Peyer's patch (tissue), 4 donors: ENCODE measurements around the gene FANCE.
"Not testable (repeated sequence)": the region's sequence is repeated elsewhere in the genome, so short reads cannot be mapped to it uniquely, and the experiment has no call there.

Experiments
- POLR2A ChIP-seq, 2 donors: fragments of 450-650 bp; IDR thresholded peaks; one replicate each; pipeline ENCODE4 v1.5.1; 2017; ENCODE audit warnings: antibody characterized with exemption in 2 of 2, mild to moderate bottlenecking in 2 of 2, moderate library complexity in 2 of 2
- TF ChIP-seq, protein P1 (sequence below), 6 experiments: fragments of 450-650 bp in 4 of 6; fragments of 200-600 bp in 2 of 6; sonication (generic) in 1 of 6; IDR thresholded peaks; one replicate each; pipeline ENCODE4 v1.5.1; 2017 to 2019; ENCODE audit warnings: antibody characterized with exemption in 6 of 6, mild to moderate bottlenecking in 3 of 6, moderate library complexity in 1 of 6

DNA sequence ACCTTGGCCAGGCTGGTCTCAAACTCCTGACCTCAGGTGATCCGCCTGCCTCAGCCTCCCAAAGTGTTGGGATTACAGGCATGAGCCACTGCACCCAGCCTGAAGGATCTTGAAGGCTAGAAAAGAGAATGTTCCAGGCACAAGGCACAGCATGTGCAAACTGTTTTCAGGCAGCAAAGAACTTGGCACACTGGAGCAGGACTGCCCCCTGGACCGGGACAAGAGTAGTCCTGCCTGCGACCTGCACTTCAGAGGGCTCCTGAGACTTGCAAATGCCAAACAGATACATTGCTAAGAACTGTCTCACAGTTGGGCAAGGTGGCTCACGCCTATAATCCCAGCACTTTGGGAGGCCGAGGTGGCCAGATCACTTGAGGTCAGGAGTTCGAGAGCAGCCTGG is 63.8 kb downstream of the FANCE start:
- TF ChIP-seq POLR2A (IDR thresholded peaks at IDR 0.05): not testable (repeated sequence)
- TF ChIP-seq, protein P1, sequence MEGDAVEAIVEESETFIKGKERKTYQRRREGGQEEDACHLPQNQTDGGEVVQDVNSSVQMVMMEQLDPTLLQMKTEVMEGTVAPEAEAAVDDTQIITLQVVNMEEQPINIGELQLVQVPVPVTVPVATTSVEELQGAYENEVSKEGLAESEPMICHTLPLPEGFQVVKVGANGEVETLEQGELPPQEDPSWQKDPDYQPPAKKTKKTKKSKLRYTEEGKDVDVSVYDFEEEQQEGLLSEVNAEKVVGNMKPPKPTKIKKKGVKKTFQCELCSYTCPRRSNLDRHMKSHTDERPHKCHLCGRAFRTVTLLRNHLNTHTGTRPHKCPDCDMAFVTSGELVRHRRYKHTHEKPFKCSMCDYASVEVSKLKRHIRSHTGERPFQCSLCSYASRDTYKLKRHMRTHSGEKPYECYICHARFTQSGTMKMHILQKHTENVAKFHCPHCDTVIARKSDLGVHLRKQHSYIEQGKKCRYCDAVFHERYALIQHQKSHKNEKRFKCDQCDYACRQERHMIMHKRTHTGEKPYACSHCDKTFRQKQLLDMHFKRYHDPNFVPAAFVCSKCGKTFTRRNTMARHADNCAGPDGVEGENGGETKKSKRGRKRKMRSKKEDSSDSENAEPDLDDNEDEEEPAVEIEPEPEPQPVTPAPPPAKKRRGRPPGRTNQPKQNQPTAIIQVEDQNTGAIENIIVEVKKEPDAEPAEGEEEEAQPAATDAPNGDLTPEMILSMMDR (IDR thresholded peaks at IDR 0.05): not testable (repeated sequence)
